ENCODE measurements around the gene TMEM132D. TPM values are rescaled to one million over a fixed set of nuclear protein-coding genes. Genes with fewer than 3 reads are reported as not detected.

The TMEM132D gene
- total and polyA plus RNA-seq, 7 donors = 0.01 TPM; not detected in 6

DNA sequence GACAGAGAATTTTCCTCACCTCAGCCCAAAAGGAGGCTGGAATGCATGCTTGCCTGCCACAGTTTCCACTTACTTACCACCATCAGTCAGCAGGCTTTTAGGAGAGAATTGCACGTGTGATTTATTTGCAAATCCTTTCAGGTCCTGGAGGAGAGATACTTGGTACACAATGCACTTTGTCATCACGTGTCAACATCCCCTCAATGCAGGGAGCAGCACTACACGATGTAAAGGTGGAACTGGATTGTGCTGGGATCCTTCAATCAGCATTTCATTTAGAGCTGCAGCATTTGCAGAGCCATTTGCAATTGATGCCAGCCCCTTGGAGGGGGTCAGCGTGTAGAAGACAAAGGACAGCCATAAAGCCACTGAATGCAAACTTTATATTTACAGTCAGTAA, 832.5 kb downstream of the TMEM132D start:
- WGBS, 3 donors = 54 to 61% (median 58%) methylated on average over 4 of the region's 4 CpGs
- Histone ChIP-seq H3K27me3 (ENCODE audit: insufficient read depth in 3 of 3, low read length in 2 of 3) (no peaks in the 10 kb centered on the region), H3K4me1 (no peaks in the 10 kb centered on the region), H3K9me3 (no peaks in the 10 kb centered on the region), H3K4me3 (no peak overlapping the region), H3K36me3 (ENCODE audit: insufficient read depth in 1 of 2, low read depth in 1 of 2) (no peaks in the 10 kb centered on the region), H3K27ac (no peak overlapping the region)
- ATAC-seq (no peak), DNase-seq (no peak)
- TF ChIP-seq, protein P1, sequence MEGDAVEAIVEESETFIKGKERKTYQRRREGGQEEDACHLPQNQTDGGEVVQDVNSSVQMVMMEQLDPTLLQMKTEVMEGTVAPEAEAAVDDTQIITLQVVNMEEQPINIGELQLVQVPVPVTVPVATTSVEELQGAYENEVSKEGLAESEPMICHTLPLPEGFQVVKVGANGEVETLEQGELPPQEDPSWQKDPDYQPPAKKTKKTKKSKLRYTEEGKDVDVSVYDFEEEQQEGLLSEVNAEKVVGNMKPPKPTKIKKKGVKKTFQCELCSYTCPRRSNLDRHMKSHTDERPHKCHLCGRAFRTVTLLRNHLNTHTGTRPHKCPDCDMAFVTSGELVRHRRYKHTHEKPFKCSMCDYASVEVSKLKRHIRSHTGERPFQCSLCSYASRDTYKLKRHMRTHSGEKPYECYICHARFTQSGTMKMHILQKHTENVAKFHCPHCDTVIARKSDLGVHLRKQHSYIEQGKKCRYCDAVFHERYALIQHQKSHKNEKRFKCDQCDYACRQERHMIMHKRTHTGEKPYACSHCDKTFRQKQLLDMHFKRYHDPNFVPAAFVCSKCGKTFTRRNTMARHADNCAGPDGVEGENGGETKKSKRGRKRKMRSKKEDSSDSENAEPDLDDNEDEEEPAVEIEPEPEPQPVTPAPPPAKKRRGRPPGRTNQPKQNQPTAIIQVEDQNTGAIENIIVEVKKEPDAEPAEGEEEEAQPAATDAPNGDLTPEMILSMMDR (IDR thresholded peaks at IDR 0.05) = no peak
- intact Hi-C loops (cut with DNase I) = no loop called here

DNA sequence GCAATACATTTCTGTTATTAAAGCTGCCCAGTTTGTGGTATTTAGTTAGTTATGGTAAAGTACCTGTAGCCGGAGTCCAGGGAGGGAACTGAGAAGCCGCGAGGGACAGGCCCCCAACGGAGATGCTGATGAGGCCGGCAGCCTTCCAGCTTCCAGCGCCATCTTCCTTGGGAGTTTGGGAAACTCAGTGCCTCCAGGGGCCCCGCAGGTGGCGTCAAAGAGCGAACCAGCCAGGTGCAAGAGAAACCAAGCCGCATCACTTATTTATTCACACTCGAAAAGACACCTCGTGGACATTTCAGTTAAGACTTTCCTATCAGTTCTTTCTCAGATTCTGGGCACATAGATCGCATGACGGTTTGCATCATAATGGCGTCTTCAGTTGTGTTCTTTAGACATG, 833.9 kb downstream of the TMEM132D start:
- Histone ChIP-seq H3K9me3 (no peaks in the 10 kb centered on the region), H3K27me3 (ENCODE audit: insufficient read depth in 3 of 3, low read length in 2 of 3) (no peaks in the 10 kb centered on the region), H3K27ac (no peak overlapping the region), H3K4me1 (no peaks in the 10 kb centered on the region), H3K36me3 (ENCODE audit: insufficient read depth in 1 of 2, low read depth in 1 of 2) (no peaks in the 10 kb centered on the region), H3K4me3 (no peak overlapping the region)
- intact Hi-C loops (cut with DNase I) = no loop called here
- ATAC-seq (no peak), DNase-seq (no peak)
- 57 to 61% (median 59%) methylated on average over 15 of the region's 15 CpGs for WGBS, 3 donors
- TF ChIP-seq, protein P1 (IDR thresholded peaks at IDR 0.05) = no peak

DNA sequence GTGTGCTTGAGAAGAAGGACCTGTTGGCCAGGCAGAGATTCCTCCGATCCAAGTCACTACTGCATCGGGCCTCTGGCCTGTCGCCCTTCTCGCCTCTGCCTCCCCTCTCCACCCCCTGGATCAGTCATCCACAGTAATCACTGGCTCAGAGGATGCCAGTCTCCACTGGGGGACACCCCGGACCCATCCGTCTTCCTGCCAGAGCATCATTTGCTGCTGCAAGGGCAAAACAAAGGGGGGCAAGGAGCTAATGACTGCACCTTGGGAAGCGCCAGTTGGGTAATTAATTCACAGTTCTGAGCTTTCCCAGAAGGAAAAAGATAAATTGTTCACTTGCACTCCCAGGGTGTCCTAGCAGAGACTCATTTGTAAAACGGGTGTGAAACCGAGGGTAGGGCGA, 835.1 kb downstream of the TMEM132D start:
- no peak for ATAC-seq
- Histone ChIP-seq H3K4me1 (no peaks in the 10 kb centered on the region), H3K9me3 (no peaks in the 10 kb centered on the region), H3K4me3 (no peak overlapping the region), H3K27ac (no peak overlapping the region), H3K36me3 (ENCODE audit: insufficient read depth in 1 of 2, low read depth in 1 of 2) (no peaks in the 10 kb centered on the region), H3K27me3 (ENCODE audit: insufficient read depth in 3 of 3, low read length in 2 of 3) (no peaks in the 10 kb centered on the region)
- TF ChIP-seq, protein P1 (IDR thresholded peaks at IDR 0.05) = no peak
- DNase-seq = no peak
- 49 to 68% (median 51%) methylated on average over 10 of the region's 10 CpGs for WGBS, 3 donors
- intact Hi-C loops (cut with DNase I) = no loop called here

DNA sequence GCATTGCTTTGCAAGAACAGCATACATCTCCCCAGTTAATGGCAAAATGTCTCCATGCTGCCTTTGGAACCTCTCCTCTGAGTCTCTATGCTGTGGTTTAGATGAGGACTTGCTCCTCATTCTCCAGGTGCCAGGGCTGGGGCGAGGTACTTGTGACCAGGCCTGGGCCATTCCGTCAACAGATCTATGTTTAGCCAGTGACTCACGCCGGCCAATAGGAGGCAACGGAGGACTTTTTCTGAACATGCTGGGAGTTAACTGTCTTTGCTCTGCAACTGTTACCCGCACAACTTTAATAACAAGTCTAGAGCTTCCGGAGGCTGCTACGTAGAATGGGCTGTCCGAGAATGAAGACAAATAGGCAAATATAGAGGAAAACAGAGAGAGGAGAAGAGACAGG, 836.3 kb downstream of the TMEM132D start:
- H3K4me1 ChIP-seq = no peaks in the 10 kb centered on the region
- 32 to 40% (median 35%) methylated on average over 9 of the region's 9 CpGs for WGBS, 3 donors
- intact Hi-C loops (cut with DNase I) = no loop called here
- ATAC-seq = peak in 3 of 4 donors; percentile 50 to 71 (median 63)
- H3K4me3 ChIP-seq = no peak overlapping the region
- no peaks in the 10 kb centered on the region for H3K27me3 ChIP-seq (ENCODE audit: insufficient read depth in 3 of 3, low read length in 2 of 3)
- TF ChIP-seq, protein P1 (IDR thresholded peaks at IDR 0.05) = no peak
- DNase-seq = no peak
- H3K27ac ChIP-seq = no peak overlapping the region
- no peaks in the 10 kb centered on the region for H3K9me3 ChIP-seq
- no peaks in the 10 kb centered on the region for H3K36me3 ChIP-seq (ENCODE audit: insufficient read depth in 1 of 2, low read depth in 1 of 2)

DNA sequence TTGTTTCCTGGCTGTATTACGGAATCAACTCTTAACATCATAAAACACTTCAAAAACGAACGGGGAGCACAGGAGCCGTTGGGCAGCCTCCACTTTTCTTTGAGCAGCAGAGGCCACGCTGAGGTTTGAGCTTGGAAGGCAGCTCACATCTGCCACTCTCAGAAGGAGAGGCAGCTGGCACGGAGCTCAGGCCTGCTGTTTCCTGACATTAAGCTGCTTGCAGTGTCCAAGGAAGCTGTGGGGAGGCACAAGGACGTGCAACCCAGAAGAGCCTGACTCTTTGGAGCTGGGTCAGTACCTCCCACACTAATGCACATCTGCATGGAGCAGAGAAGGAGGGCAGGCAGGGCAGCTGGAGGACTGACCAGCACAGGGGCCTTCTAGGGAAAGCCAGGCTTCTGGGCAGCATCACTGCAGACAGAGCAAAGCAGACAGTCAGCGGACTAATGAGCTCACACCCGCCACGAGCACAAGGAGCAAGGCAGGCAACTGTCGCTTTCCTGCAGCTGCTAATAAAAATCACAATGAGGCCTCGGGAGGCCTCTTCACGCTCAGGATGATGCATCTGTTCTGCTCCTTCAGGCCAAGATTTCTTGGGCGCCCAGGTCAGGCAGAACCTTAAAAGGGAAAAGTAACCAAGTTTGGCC, 839.5 kb downstream of the TMEM132D start:
- Histone ChIP-seq H3K9me3 (no peaks in the 10 kb centered on the region), H3K27ac (no peak overlapping the region), H3K27me3 (ENCODE audit: insufficient read depth in 3 of 3, low read length in 2 of 3) (no peaks in the 10 kb centered on the region), H3K4me1 (no peaks in the 10 kb centered on the region), H3K36me3 (ENCODE audit: insufficient read depth in 1 of 2, low read depth in 1 of 2) (no peaks in the 10 kb centered on the region), H3K4me3 (no peak overlapping the region)
- DNase-seq (no peak), ATAC-seq (no peak)
- intact Hi-C loops (cut with DNase I) = no loop called here
- TF ChIP-seq, protein P1 (IDR thresholded peaks at IDR 0.05) = no peak
- WGBS, 3 donors = 16 to 40% (median 27%) methylated on average over 14 of the region's 14 CpGs

Measured in psoas muscle (tissue), 8 donors.